DOHH2 (cell line): ENCODE measurements around the gene RGS9.
"Not testable (repeated sequence)": the region's sequence is repeated elsewhere in the genome, so short reads cannot be mapped to it uniquely, and the experiment has no call there.

Experiments
- H3F3A ChIP-seq: fragments of 200-600 bp; sonication (generic), shearing (Covaris generic); 2 replicates; pipeline ENCODE4 v1.6.0; 2016; ENCODE audit warnings: antibody characterized with exemption, mild to moderate bottlenecking; ENCODE audit not compliant: control insufficient read depth, insufficient read depth
- H3K27ac ChIP-seq: fragments of 200-600 bp; sonication (generic); 2 replicates; pipeline ENCODE4 v1.5.1; 2014; ENCODE audit warnings: low read depth, mild to moderate bottlenecking, low read length, moderate library complexity
- H3K27me3 ChIP-seq: fragments of 200-600 bp; sonication (generic); 2 replicates; pipeline ENCODE4 v1.6.1; 2014; ENCODE audit warnings: mild to moderate bottlenecking, low read length, mixed read lengths; ENCODE audit not compliant: control insufficient read depth
- H3K36me3 ChIP-seq: fragments of 200-600 bp; sonication (generic); 2 replicates; pipeline ENCODE4 v1.6.1; 2014; ENCODE audit warnings: mild to moderate bottlenecking, low read length, moderate library complexity, mixed read lengths; ENCODE audit not compliant: control insufficient read depth
- H3K4me1 ChIP-seq: fragments of 200-600 bp; sonication (generic); 2 replicates; pipeline ENCODE4 v1.6.1; 2014; ENCODE audit warnings: mild to moderate bottlenecking, low read length, mixed read lengths; ENCODE audit not compliant: control insufficient read depth
- H3K4me2 ChIP-seq: fragments of 200-600 bp; sonication (generic); 2 replicates; pipeline ENCODE4 v1.6.0; 2014; ENCODE audit warnings: mild to moderate bottlenecking, low read length, moderate library complexity
- H3K4me3 ChIP-seq: fragments of 200-600 bp; sonication (generic); 2 replicates; pipeline ENCODE4 v1.5.1; 2014; ENCODE audit warnings: mild to moderate bottlenecking, low read length, mixed read lengths
- H3K79me2 ChIP-seq: fragments of 200-600 bp; sonication (generic); 2 replicates; pipeline ENCODE4 v1.6.1; 2014; ENCODE audit warnings: mild to moderate bottlenecking, low read length, mixed read lengths; ENCODE audit not compliant: control insufficient read depth
- H3K9me2 ChIP-seq: fragments of 200-600 bp; sonication (generic); replicated peaks from 2 replicates; pipeline ENCODE4 v1.6.1; 2014; ENCODE audit warnings: mild to moderate bottlenecking, low read length, mixed read lengths; ENCODE audit not compliant: control insufficient read depth
- H3K9me3 ChIP-seq: fragments of 200-600 bp; sonication (generic); 2 replicates; pipeline ENCODE4 v1.6.1; 2014; ENCODE audit warnings: antibody characterized with exemption, low read length, mixed read lengths; ENCODE audit not compliant: control insufficient read depth, insufficient read depth
- H4K20me1 ChIP-seq: fragments of 200-600 bp; sonication (generic); 2 replicates; pipeline ENCODE4 v1.6.0; 2014; ENCODE audit warnings: low read depth, mild to moderate bottlenecking, antibody characterized with exemption, low read length, moderate library complexity; ENCODE audit not compliant: control insufficient read depth, insufficient read depth
- EZH2phosphoT487 ChIP-seq: fragments of 200-600 bp; sonication (generic); IDR thresholded peaks from 2 replicates; pipeline ENCODE4 v1.6.1; 2017; ENCODE audit warnings: borderline replicate concordance, mild to moderate bottlenecking, antibody characterized with exemption, low read length, moderate library complexity, mixed read lengths
- TF ChIP-seq, protein P1 (sequence below): fragments of 200-600 bp; sonication (generic); IDR thresholded peaks from one replicate; pipeline ENCODE4 v1.5.1; 2014; ENCODE audit warnings: antibody characterized with exemption, mild to moderate bottlenecking, low read depth, low read length; ENCODE audit not compliant: poor library complexity, severe bottlenecking

RGS9 gene

DNA sequence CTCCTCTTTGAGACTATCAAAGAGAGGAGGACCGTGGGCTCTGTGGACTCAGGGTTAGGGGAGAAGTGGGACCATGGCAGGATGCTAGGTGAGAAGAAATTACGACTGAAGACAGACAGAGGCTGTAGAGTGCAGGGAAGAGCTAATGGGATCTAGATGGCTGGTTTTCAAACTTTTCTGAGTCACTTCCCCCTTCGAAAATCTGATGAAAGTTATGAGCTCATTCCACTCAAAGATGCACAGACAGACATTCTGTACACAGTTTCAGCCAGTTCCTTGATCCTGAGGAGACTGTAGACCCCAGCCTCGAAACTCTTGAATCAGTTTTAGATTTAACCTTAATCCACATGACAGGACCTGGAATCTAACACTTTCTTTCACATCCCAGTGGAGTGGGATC lies 40.7 kb downstream of the RGS9 start:
- peaks cover 45% of the 10 kb centered on the region for H3F3A ChIP-seq
- no peaks in the 10 kb centered on the region for H3K9me2 ChIP-seq
- peaks cover 97% of the 10 kb centered on the region for H3K4me1 ChIP-seq
- TF ChIP-seq EZH2phosphoT487 = no peak
- TF ChIP-seq, protein P1, sequence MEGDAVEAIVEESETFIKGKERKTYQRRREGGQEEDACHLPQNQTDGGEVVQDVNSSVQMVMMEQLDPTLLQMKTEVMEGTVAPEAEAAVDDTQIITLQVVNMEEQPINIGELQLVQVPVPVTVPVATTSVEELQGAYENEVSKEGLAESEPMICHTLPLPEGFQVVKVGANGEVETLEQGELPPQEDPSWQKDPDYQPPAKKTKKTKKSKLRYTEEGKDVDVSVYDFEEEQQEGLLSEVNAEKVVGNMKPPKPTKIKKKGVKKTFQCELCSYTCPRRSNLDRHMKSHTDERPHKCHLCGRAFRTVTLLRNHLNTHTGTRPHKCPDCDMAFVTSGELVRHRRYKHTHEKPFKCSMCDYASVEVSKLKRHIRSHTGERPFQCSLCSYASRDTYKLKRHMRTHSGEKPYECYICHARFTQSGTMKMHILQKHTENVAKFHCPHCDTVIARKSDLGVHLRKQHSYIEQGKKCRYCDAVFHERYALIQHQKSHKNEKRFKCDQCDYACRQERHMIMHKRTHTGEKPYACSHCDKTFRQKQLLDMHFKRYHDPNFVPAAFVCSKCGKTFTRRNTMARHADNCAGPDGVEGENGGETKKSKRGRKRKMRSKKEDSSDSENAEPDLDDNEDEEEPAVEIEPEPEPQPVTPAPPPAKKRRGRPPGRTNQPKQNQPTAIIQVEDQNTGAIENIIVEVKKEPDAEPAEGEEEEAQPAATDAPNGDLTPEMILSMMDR = no peak
- peak overlapping the region; percentile 98 for H3K27ac ChIP-seq
- H3K36me3 ChIP-seq = peaks cover 14% of the 10 kb centered on the region
- H3K4me3 ChIP-seq = peak overlapping the region; percentile 10; the same call in 1 of the 2 replicates
- H4K20me1 ChIP-seq = no peaks in the 10 kb centered on the region
- H3K4me2 ChIP-seq = peak overlapping the region; percentile 47
- 0 out of 2 replicates have a peak, but pooled peaks cover 3% of the 10 kb centered on the region for H3K9me3 ChIP-seq
- H3K27me3 ChIP-seq = no peaks in the 10 kb centered on the region
- H3K79me2 ChIP-seq = no peaks in the 10 kb centered on the region

DNA sequence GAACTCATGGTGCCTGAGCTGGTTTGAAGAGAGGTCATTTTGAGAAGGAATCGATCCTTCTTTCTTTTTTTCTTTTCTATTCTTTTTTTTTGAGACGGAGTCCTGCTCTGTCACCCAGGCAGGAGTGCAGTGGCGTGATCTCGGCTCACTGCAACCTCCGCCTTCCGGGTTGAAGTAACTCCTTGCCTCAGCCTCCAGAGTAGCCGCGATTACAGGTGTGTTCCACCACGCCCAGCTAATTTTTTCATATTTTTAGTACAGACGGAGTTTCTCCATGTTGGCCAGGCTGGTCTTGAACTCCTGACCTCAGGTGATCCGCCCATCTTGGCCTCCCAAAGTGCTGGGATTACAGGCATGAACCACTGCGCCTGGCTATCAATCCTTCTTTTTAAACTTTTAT lies 43.1 kb downstream of the RGS9 start:
- H3K27me3 ChIP-seq, H3K79me2 ChIP-seq, H4K20me1 ChIP-seq, H3K9me3 ChIP-seq, H3K9me2 ChIP-seq: not testable (repeated sequence)
- peaks cover 14% of the 10 kb centered on the region for H3K36me3 ChIP-seq
- peaks cover 45% of the 10 kb centered on the region for H3F3A ChIP-seq
- H3K4me1 ChIP-seq = peaks cover 97% of the 10 kb centered on the region
- peak overlapping the region; percentile 98 for H3K27ac ChIP-seq
- H3K4me3 ChIP-seq = peak overlapping the region; percentile 68
- H3K4me2 ChIP-seq = peak overlapping the region; percentile 87

DNA sequence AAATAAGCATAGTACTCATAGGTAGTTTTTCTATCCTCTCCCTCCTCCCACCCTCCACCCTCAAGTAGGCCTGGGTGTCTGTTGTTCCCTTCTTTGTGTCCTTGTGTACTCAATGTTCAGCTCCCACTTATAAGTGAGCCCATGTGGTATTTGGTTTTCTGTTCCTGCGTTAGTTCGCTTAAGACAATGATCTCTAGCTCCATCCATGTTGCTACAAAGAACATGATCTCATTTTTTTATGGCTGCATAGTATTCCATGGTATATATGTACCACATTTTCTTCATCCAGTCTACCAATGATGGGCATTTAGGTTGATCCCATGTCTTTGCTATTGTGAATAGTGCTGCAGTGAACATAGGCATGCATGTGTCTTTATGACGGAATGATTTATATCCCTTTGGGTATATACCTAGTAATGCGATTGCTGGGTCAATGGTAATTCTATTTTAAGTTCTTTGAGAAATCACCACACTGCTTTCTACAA lies 43.6 kb downstream of the RGS9 start:
- Histone ChIP-seq H3K4me1 (peaks cover 99% of the 10 kb centered on the region), H3K4me2 (peak overlapping the region; percentile 87), H3K27ac (peak overlapping the region; percentile 98), H3K4me3 (peak overlapping the region; percentile 68), H3F3A (peaks cover 45% of the 10 kb centered on the region), H3K36me3 (peaks cover 14% of the 10 kb centered on the region)
- not testable (repeated sequence) for H3K9me3 ChIP-seq, H4K20me1 ChIP-seq, H3K27me3 ChIP-seq, H3K9me2 ChIP-seq, H3K79me2 ChIP-seq

DNA sequence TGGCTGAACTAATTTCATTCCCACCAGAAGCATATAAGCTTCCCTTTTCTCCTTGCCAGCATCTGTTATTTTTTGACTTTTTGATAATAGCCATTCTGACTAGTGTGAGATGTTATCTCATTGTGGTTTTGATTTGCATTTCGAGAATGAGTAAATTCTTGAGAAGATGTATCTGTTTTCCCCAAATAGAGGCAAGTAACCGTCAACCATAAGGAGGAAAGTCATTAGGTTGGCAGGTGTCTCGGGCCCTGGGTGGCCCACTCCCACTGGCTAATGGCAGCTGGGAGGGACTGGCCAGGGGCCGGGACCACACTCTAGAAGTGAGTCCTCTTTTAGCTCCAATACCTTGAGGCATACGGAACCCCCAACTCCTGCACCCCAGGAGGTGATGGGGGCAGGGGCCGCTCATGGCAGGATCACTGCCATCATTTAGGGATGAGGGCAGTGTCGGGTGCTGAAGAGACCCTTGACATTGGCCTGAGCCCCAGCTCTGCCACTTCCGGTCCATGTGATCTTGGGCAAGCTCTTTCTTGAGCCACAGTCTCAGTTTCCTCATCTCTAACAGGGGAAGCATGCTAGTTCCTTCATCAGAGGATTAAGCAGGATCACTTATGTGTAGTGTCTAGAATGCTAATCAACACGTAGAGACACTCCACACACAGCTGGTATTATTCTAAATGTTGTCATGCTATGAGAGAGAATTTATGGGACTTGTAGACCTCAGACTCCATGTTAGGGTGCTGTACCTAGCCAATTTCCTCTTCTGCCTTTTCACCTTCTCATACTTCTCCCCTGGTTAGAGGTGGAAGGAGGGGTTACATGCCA lies 44.3 kb downstream of the RGS9 start:
- Histone ChIP-seq H3K9me2 (no peaks in the 10 kb centered on the region), H3K36me3 (peaks cover 14% of the 10 kb centered on the region), H3K27me3 (no peaks in the 10 kb centered on the region), H3K4me3 (peak overlapping the region; percentile 68), H3K9me3 (no peaks in the 10 kb centered on the region), H3K4me1 (peaks cover 96% of the 10 kb centered on the region), H4K20me1 (no peaks in the 10 kb centered on the region), H3F3A (peaks cover 45% of the 10 kb centered on the region), H3K27ac (peak overlapping the region; percentile 98), H3K4me2 (peak overlapping the region; percentile 87), H3K79me2 (no peaks in the 10 kb centered on the region)
- TF ChIP-seq, protein P1 = no peak
- TF ChIP-seq EZH2phosphoT487 = no peak
